ENCODE results near the gene CYTH1. TPM values are rescaled to one million over a fixed set of nuclear protein-coding genes. Genes with fewer than 3 reads are reported as not detected.

Gene CYTH1
- total and polyA plus RNA-seq, 4 donors: 15.4 to 32.1 (median 20.6) TPM

DNA sequence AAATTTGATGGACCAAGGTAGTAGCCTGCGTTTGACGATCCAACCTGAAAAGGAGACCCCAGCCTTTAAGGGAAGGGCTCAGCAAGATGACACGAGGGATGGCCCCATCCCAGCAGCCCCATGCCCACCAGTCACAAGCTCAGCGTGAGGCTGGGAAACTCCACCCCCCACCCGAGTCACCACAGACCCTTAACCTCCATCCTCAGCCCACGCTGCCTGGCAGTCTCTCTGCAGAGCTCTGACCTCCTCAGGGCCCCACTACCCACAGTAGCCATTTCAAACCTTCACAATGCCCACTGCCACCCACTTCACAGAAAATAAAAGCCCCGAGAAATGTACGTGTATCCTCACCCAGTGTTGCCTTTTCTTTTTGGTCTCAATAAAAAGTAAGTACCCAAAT, 39.9 kb upstream of the CYTH1 start (continued):
- no peak for TF ChIP-seq RXRA (IDR thresholded peaks at IDR 0.05)
- no peak for TF ChIP-seq GABPA (IDR thresholded peaks at IDR 0.05 in 1 of 2, conservative IDR thresholded peaks at IDR 0.05 in 1 of 2)
- TF ChIP-seq, protein P1, sequence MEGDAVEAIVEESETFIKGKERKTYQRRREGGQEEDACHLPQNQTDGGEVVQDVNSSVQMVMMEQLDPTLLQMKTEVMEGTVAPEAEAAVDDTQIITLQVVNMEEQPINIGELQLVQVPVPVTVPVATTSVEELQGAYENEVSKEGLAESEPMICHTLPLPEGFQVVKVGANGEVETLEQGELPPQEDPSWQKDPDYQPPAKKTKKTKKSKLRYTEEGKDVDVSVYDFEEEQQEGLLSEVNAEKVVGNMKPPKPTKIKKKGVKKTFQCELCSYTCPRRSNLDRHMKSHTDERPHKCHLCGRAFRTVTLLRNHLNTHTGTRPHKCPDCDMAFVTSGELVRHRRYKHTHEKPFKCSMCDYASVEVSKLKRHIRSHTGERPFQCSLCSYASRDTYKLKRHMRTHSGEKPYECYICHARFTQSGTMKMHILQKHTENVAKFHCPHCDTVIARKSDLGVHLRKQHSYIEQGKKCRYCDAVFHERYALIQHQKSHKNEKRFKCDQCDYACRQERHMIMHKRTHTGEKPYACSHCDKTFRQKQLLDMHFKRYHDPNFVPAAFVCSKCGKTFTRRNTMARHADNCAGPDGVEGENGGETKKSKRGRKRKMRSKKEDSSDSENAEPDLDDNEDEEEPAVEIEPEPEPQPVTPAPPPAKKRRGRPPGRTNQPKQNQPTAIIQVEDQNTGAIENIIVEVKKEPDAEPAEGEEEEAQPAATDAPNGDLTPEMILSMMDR (IDR thresholded peaks at IDR 0.05; ENCODE audit: low read depth, low read length, missing input control): no peak
- TF ChIP-seq HNF4A (conservative IDR thresholded peaks at IDR 0.05): no peak
- TF ChIP-seq, protein P2, sequence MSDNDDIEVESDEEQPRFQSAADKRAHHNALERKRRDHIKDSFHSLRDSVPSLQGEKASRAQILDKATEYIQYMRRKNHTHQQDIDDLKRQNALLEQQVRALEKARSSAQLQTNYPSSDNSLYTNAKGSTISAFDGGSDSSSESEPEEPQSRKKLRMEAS (IDR thresholded peaks at IDR 0.05): no peak
- TF ChIP-seq HNF4G (IDR thresholded peaks at IDR 0.05): no peak
- no peak for TF ChIP-seq JUND (IDR thresholded peaks at IDR 0.05)
- no peak for TF ChIP-seq NR2F2 (IDR thresholded peaks at IDR 0.05)

DNA sequence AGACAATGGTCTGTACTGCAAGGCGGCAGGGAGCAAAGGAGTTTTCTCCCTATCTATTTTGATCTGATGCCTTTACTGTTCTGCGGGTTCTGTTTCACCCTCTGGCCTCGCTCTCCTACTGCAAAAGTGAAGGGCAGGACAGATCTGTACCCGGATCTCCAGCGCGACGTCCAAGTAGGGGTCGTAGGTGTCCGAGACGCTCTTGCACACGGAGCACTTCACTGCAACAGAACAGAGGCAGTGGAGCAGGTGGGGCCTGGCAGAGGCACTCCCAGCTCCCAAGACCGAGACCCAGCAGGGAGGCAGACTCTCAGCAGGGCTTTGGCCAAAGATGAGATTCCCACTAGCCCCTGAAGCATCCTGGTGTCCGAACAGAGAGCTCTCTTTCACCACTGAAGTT, 38.8 kb upstream of the CYTH1 start:
- Histone ChIP-seq H3K27me3 (ENCODE audit: control insufficient read depth in 4 of 4, insufficient read depth in 4 of 4, low read length in 3 of 4) (no peaks in the 10 kb centered on the region), H3K9me3 (ENCODE audit: control insufficient read depth in 4 of 4, low read length in 3 of 4) (no peaks in the 10 kb centered on the region), H3K36me3 (ENCODE audit: control insufficient read depth in 4 of 4, insufficient read depth in 3 of 4, low read depth in 1 of 4, low read length in 3 of 4) (peaks cover 28 to 85% (median 66%) of the 10 kb centered on the region in 4 donors), H3K9ac (ENCODE audit: low read depth in 1 of 2, low read length in 2 of 2) (no peak overlapping the region), H3K27ac (ENCODE audit: low read depth in 1 of 2, low read length in 2 of 2) (no peak overlapping the region), H3K4me3 (ENCODE audit: low read depth in 1 of 3, low read length in 3 of 3) (no peak overlapping the region), H3K4me1 (ENCODE audit: control insufficient read depth in 4 of 4, insufficient read depth in 4 of 4, low read length in 3 of 4) (no peaks in the 10 kb centered on the region)
- TF ChIP-seq NR2F2 (IDR thresholded peaks at IDR 0.05) (no peak), EGR1 (IDR thresholded peaks at IDR 0.05; ENCODE audit: low read depth in 2 of 2) (no peak), HNF4A (conservative IDR thresholded peaks at IDR 0.05) (no peak), RAD21 (IDR thresholded peaks at IDR 0.05) (no peak), JUND (IDR thresholded peaks at IDR 0.05) (no peak), FOXA1 (IDR thresholded peaks at IDR 0.05) (no peak), TAF1 (conservative IDR thresholded peaks at IDR 0.05) (no peak), SP1 (IDR thresholded peaks at IDR 0.05) (no peak), HNF4G (IDR thresholded peaks at IDR 0.05) (no peak), RXRA (IDR thresholded peaks at IDR 0.05) (no peak), YY1 (IDR thresholded peaks at IDR 0.05) (no peak), GABPA (IDR thresholded peaks at IDR 0.05 in 1 of 2, conservative IDR thresholded peaks at IDR 0.05 in 1 of 2) (no peak), FOXA2 (IDR thresholded peaks at IDR 0.05) (no peak)
- TF ChIP-seq, protein P2 (IDR thresholded peaks at IDR 0.05): no peak
- TF ChIP-seq, protein P3, sequence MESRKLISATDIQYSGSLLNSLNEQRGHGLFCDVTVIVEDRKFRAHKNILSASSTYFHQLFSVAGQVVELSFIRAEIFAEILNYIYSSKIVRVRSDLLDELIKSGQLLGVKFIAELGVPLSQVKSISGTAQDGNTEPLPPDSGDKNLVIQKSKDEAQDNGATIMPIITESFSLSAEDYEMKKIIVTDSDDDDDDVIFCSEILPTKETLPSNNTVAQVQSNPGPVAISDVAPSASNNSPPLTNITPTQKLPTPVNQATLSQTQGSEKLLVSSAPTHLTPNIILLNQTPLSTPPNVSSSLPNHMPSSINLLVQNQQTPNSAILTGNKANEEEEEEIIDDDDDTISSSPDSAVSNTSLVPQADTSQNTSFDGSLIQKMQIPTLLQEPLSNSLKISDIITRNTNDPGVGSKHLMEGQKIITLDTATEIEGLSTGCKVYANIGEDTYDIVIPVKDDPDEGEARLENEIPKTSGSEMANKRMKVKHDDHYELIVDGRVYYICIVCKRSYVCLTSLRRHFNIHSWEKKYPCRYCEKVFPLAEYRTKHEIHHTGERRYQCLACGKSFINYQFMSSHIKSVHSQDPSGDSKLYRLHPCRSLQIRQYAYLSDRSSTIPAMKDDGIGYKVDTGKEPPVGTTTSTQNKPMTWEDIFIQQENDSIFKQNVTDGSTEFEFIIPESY (IDR thresholded peaks at IDR 0.05): no peak
- TF ChIP-seq, protein P1 (IDR thresholded peaks at IDR 0.05; ENCODE audit: low read depth, low read length, missing input control): no peak
- TF ChIP-seq, protein P4, sequence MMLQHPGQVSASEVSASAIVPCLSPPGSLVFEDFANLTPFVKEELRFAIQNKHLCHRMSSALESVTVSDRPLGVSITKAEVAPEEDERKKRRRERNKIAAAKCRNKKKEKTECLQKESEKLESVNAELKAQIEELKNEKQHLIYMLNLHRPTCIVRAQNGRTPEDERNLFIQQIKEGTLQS (IDR thresholded peaks at IDR 0.05): no peak
- TF ChIP-seq, protein P5, sequence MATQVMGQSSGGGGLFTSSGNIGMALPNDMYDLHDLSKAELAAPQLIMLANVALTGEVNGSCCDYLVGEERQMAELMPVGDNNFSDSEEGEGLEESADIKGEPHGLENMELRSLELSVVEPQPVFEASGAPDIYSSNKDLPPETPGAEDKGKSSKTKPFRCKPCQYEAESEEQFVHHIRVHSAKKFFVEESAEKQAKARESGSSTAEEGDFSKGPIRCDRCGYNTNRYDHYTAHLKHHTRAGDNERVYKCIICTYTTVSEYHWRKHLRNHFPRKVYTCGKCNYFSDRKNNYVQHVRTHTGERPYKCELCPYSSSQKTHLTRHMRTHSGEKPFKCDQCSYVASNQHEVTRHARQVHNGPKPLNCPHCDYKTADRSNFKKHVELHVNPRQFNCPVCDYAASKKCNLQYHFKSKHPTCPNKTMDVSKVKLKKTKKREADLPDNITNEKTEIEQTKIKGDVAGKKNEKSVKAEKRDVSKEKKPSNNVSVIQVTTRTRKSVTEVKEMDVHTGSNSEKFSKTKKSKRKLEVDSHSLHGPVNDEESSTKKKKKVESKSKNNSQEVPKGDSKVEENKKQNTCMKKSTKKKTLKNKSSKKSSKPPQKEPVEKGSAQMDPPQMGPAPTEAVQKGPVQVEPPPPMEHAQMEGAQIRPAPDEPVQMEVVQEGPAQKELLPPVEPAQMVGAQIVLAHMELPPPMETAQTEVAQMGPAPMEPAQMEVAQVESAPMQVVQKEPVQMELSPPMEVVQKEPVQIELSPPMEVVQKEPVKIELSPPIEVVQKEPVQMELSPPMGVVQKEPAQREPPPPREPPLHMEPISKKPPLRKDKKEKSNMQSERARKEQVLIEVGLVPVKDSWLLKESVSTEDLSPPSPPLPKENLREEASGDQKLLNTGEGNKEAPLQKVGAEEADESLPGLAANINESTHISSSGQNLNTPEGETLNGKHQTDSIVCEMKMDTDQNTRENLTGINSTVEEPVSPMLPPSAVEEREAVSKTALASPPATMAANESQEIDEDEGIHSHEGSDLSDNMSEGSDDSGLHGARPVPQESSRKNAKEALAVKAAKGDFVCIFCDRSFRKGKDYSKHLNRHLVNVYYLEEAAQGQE (IDR thresholded peaks at IDR 0.05): no peak
- WGBS: 93% methylated on average over 13 of the region's 13 CpGs
- no peak for DNase-seq (ENCODE audit: low spot score)
